HepG2 (cell line): ENCODE data around the gene XXYLT1. TPM values are rescaled to one million over a fixed set of nuclear protein-coding genes. Genes with fewer than 3 reads are reported as not detected.

Source experiments
- ATF7 ChIP-seq, 2 experiments: fragments of 450-650 bp in 1 of 2; sonication (generic) in 1 of 2; formaldehyde crosslinking in 1 of 2; IDR thresholded peaks; 2 replicates each; pipeline versions ENCODE4 v1.4.0 to v1.6.1; 2016 to 2020; ENCODE audit warnings: antibody characterized with exemption in 1 of 2, mild to moderate bottlenecking in 1 of 2, missing genetic modification reagents in 1 of 2
- ATM ChIP-seq: fragments of 450-650 bp; IDR thresholded peaks from 2 replicates; pipeline ENCODE4 v1.7.1; 2017; ENCODE audit warnings: mild to moderate bottlenecking, borderline replicate concordance
- GTF2F1 ChIP-seq: fragments of 150-350 bp; IDR thresholded peaks from 2 replicates; pipeline ENCODE4 v1.6.1; 2014; ENCODE audit warnings: low read length
- HMG20B ChIP-seq: conservative IDR thresholded peaks from 2 replicates; pipeline ENCODE4 v1.6.1; 2016; ENCODE audit warnings: missing genetic modification reagents, missing compliant biosample characterization
- HNRNPK ChIP-seq: fragments of 200-400 bp; formaldehyde crosslinking; IDR thresholded peaks from 2 replicates; pipeline ENCODE4 v1.6.1; 2018; ENCODE audit warnings: low read length, low read depth, moderate library complexity, mild to moderate bottlenecking; ENCODE audit not compliant: poor library complexity, severe bottlenecking
- HNRNPUL1 ChIP-seq: fragments of 200-400 bp; formaldehyde crosslinking; IDR thresholded peaks from 2 replicates; pipeline ENCODE4 v1.6.1; 2017; ENCODE audit warnings: low read depth, mild to moderate bottlenecking, low read length, moderate library complexity
- KLF6 ChIP-seq: IDR thresholded peaks from 2 replicates; pipeline ENCODE4 v1.8.0; 2016; ENCODE audit warnings: missing biosample characterization, missing genetic modification reagents
- MEIS2 ChIP-seq: sonication (generic); formaldehyde crosslinking; IDR thresholded peaks from 2 replicates; pipeline ENCODE4 v1.9.0; 2021; ENCODE audit warnings: mild to moderate bottlenecking, missing genetic modification reagents
- RBM39 ChIP-seq: fragments of 200-400 bp; formaldehyde crosslinking; IDR thresholded peaks from one replicate; pipeline ENCODE4 v1.6.1; 2018; ENCODE audit warnings: antibody characterized with exemption, mild to moderate bottlenecking, low read depth, low read length; ENCODE audit not compliant: poor library complexity, severe bottlenecking
- RFXAP ChIP-seq: sonication (generic); formaldehyde crosslinking; IDR thresholded peaks from 2 replicates; pipeline ENCODE4 v1.4.0; 2020; ENCODE audit warnings: missing genetic modification reagents, borderline replicate concordance
- SKI ChIP-seq: fragments of 450-650 bp; IDR thresholded peaks from one replicate; pipeline ENCODE4 v1.6.1; 2018; ENCODE audit warnings: mild to moderate bottlenecking; ENCODE audit not compliant: partially characterized antibody
- SNAI1 ChIP-seq: sonication (generic); formaldehyde crosslinking; IDR thresholded peaks from 2 replicates; pipeline ENCODE4 v1.5.0; 2020; ENCODE audit warnings: mild to moderate bottlenecking, missing genetic modification reagents, borderline replicate concordance
- TCF7 ChIP-seq: sonication (generic); IDR thresholded peaks from 2 replicates; pipeline ENCODE4 v1.6.1; 2016; ENCODE audit warnings: antibody characterized with exemption, low read depth
- TGIF2 ChIP-seq: IDR thresholded peaks from 2 replicates; pipeline ENCODE4 v1.6.1; 2016; ENCODE audit warnings: control low read depth, missing compliant biosample characterization
- ZNF101 ChIP-seq: sonication (generic); formaldehyde crosslinking; IDR thresholded peaks from 2 replicates; pipeline ENCODE4 v1.4.0; 2020; ENCODE audit warnings: mild to moderate bottlenecking, low read depth, missing genetic modification reagents, borderline replicate concordance
- ZNF263 ChIP-seq: sonication (generic); formaldehyde crosslinking; IDR thresholded peaks from 2 replicates; pipeline ENCODE4 v1.4.0; 2020; ENCODE audit warnings: missing genetic modification reagents
- ZNF292 ChIP-seq: sonication (generic); formaldehyde crosslinking; IDR thresholded peaks from 2 replicates; pipeline ENCODE4 v1.8.1; 2022; ENCODE audit warnings: mild to moderate bottlenecking, low read depth, missing genetic modification reagents, borderline replicate concordance
- ZNF333 ChIP-seq: sonication (generic); formaldehyde crosslinking; IDR thresholded peaks from 2 replicates; pipeline ENCODE4 v1.4.0; 2020; ENCODE audit warnings: mild to moderate bottlenecking, missing genetic modification reagents, borderline replicate concordance
- ZNF543 ChIP-seq: sonication (generic); formaldehyde crosslinking; IDR thresholded peaks from 2 replicates; pipeline ENCODE4 v1.4.0; 2020; ENCODE audit warnings: mild to moderate bottlenecking, missing genetic modification reagents
- ZSCAN21 ChIP-seq: sonication (generic); formaldehyde crosslinking; IDR thresholded peaks from 2 replicates; pipeline ENCODE4 v1.8.0; 2022; ENCODE audit warnings: mild to moderate bottlenecking, missing genetic modification reagents, moderate library complexity, borderline replicate concordance
- polyA plus RNA-seq, 8 experiments: library from polyadenylated mRNA; depleted of rRNA in 3 of 8; stranded (reverse) in 7 of 8; unstranded in 1 of 8; fragments of >200 nt; fragmentation: Illumina TruSeq in 4 of 8; extraction: Trizol in 4 of 8; gene quantifications; 2 replicates each; pipeline versions ENCODE4 v1.2.1 to v1.2.3, GENCODE V29; 2011 to 2016; ENCODE audit warnings: low read depth in 4 of 8, missing spikeins in 1 of 8, mixed read lengths in 1 of 8; ENCODE audit not compliant: insufficient read depth in 1 of 8
- total RNA-seq, 5 experiments: library from RNA; depleted of rRNA; stranded (reverse); fragments of >200 nt; fragmentation: Illumina TruSeq; extraction: Trizol; gene quantifications; 2 replicates each; pipeline ENCODE4 v1.2.3, GENCODE V29; 2016; ENCODE audit warnings: low read depth in 1 of 5
- TF ChIP-seq, protein P1 (sequence below): sonication (generic); formaldehyde crosslinking; IDR thresholded peaks from 2 replicates; pipeline ENCODE4 v1.8.1; 2023; ENCODE audit warnings: missing genetic modification reagents, mild to moderate bottlenecking, borderline replicate concordance
- TF ChIP-seq, protein P2 (sequence below): sonication (generic); formaldehyde crosslinking; IDR thresholded peaks from 2 replicates; pipeline ENCODE4 v1.4.0; 2020; ENCODE audit warnings: missing genetic modification reagents
- TF ChIP-seq, protein P3 (sequence below): sonication (generic); formaldehyde crosslinking; IDR thresholded peaks from 2 replicates; pipeline ENCODE4 v1.4.0; 2020; ENCODE audit warnings: missing genetic modification reagents
- TF ChIP-seq, protein P4 (sequence below): sonication (generic); formaldehyde crosslinking; conservative IDR thresholded peaks from 2 replicates; pipeline ENCODE4 v1.4.0; 2020; ENCODE audit warnings: missing genetic modification reagents

XXYLT1 gene
- total and polyA plus RNA-seq, 2 of the 13 experiments (the other 11 are each of a cell fraction or from before 2014, with no cell fraction given) = 17.7 to 19.0 TPM

DNA sequence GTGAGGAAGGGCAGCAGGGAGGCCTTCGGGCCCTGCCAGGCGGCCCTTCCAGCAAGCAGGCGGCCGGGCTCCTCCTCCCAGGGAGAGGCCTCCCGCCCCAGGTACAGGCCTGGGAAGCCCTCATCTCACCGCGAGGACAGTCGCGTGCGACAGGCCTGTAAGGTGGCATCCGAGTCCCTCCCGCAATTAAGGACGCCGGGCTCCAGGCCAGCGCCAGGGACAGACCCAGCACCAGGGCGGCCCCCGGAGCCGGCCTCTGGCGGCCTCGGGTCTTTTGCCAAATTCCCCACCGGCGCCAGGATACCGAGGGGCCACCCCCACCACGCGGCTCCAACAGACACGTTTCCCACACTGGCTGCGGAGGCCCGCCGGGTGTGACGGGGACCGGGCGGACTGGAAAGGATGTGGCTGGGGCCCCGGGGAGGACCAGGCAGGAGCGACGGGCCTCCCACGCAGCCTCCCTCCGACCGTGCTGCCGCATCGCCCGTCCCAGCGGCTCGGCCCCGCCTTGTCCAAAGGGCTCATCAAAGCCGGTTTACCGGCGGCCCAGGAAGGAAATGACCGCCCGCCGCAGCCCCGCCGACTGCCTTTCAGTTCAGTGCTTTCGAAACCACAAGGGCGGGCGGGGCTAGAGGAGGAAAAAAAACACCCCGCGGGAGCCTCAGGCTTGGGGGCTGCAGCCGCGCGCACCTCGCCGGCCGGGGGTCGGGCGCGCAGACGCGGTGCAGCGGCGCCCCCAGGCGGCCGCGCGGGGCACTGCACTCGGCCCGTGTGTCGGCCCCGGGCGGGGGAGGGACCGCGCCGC lies 11.3 kb downstream of the XXYLT1 start (continued):
- peak; percentile 86 for TF ChIP-seq ZNF263 (CRISPR knock-in tag)
- TF ChIP-seq ATM = no peak
- TF ChIP-seq SNAI1 (CRISPR knock-in tag) = peak; percentile 96; the same call in 1 of the 2 replicates
- TF ChIP-seq KLF6 (CRISPR knock-in tag) = no peak; the same call in 1 of the 2 replicates
- no peak; the same call in 1 of the 2 replicates for TF ChIP-seq GTF2F1
- TF ChIP-seq MEIS2 (CRISPR knock-in tag) = peak; percentile 57; the same call in 1 of the 2 replicates
- TF ChIP-seq, protein P1, sequence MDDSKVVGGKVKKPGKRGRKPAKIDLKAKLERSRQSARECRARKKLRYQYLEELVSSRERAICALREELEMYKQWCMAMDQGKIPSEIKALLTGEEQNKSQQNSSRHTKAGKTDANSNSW (CRISPR knock-in tag) = peak; percentile 27; the same call in 1 of the 2 replicates
- TF ChIP-seq HNRNPK = peak; percentile 26
- TF ChIP-seq RFXAP (CRISPR knock-in tag) = peak; percentile 42; the same call in 1 of the 2 replicates
- TF ChIP-seq TGIF2 = no peak
- TF ChIP-seq ZNF292 (CRISPR knock-in tag) = peak; percentile 49
- TF ChIP-seq TCF7 = peak; percentile 85
- TF ChIP-seq ATF7 (IDR thresholded peaks at IDR 0.05) = no peak
- 0 out of 2 replicates have a peak, but pooled peaks have one; percentile 19 for TF ChIP-seq ATF7 (CRISPR knock-in tag; IDR thresholded peaks at IDR 0.05)
- TF ChIP-seq, protein P2, sequence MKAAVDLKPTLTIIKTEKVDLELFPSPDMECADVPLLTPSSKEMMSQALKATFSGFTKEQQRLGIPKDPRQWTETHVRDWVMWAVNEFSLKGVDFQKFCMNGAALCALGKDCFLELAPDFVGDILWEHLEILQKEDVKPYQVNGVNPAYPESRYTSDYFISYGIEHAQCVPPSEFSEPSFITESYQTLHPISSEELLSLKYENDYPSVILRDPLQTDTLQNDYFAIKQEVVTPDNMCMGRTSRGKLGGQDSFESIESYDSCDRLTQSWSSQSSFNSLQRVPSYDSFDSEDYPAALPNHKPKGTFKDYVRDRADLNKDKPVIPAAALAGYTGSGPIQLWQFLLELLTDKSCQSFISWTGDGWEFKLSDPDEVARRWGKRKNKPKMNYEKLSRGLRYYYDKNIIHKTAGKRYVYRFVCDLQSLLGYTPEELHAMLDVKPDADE (CRISPR knock-in tag) = no peak
- TF ChIP-seq, protein P3, sequence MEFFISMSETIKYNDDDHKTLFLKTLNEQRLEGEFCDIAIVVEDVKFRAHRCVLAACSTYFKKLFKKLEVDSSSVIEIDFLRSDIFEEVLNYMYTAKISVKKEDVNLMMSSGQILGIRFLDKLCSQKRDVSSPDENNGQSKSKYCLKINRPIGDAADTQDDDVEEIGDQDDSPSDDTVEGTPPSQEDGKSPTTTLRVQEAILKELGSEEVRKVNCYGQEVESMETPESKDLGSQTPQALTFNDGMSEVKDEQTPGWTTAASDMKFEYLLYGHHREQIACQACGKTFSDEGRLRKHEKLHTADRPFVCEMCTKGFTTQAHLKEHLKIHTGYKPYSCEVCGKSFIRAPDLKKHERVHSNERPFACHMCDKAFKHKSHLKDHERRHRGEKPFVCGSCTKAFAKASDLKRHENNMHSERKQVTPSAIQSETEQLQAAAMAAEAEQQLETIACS (CRISPR knock-in tag) = no peak
- TF ChIP-seq, protein P4, sequence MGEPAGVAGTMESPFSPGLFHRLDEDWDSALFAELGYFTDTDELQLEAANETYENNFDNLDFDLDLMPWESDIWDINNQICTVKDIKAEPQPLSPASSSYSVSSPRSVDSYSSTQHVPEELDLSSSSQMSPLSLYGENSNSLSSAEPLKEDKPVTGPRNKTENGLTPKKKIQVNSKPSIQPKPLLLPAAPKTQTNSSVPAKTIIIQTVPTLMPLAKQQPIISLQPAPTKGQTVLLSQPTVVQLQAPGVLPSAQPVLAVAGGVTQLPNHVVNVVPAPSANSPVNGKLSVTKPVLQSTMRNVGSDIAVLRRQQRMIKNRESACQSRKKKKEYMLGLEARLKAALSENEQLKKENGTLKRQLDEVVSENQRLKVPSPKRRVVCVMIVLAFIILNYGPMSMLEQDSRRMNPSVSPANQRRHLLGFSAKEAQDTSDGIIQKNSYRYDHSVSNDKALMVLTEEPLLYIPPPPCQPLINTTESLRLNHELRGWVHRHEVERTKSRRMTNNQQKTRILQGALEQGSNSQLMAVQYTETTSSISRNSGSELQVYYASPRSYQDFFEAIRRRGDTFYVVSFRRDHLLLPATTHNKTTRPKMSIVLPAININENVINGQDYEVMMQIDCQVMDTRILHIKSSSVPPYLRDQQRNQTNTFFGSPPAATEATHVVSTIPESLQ (CRISPR knock-in tag) = no peak
- TF ChIP-seq ZSCAN21 (CRISPR knock-in tag) = peak; percentile 91
- TF ChIP-seq ZNF333 (CRISPR knock-in tag) = peak; percentile 83; the same call in 1 of the 2 replicates
- TF ChIP-seq RBM39 = peak; percentile 37
- peak; percentile 23; the same call in 1 of the 2 replicates for TF ChIP-seq HNRNPUL1
- 0 out of 2 replicates have a peak, but pooled peaks have one; percentile 3 for TF ChIP-seq HMG20B (CRISPR knock-in tag)
- TF ChIP-seq ZNF101 = 0 out of 2 replicates have a peak, but pooled peaks have one; percentile 35
- peak; percentile 82 for TF ChIP-seq SKI
- peak; percentile 94 for TF ChIP-seq ZNF543
